SK-N-SH (cell line): ENCODE data around the gene TRAK1. TPM values are rescaled to one million over a fixed set of nuclear protein-coding genes. Genes with fewer than 3 reads are reported as not detected.

Source experiments
- CTCF ChIA-PET: fragments of 300-600, 350-600 bp; formaldehyde crosslinking; extraction: SDS; loops from one replicate; lab custom pipeline; 2021; lab: Yijun Ruan, JAX
- POLR2A ChIA-PET: fragments of 350-600 bp; sonication (Branson Sonifier 250); formaldehyde crosslinking; extraction: SDS; loops from one replicate; lab custom pipeline; 2020; ENCODE audit warnings: antibody characterized with exemption, inconsistent platforms; lab: Yijun Ruan, JAX
- DNase-seq: peaks from one replicate; pipeline ENCODE4 v3.0.0; 2012
- H2AFZ ChIP-seq: fragments of 200-600 bp; sonication (generic); 2 replicates; pipeline ENCODE4 v1.8.1; 2016; ENCODE audit warnings: antibody characterized with exemption, mild to moderate bottlenecking, low read depth
- H3F3A ChIP-seq: fragments of 200-600 bp; sonication (generic); replicated peaks from 2 replicates; pipeline ENCODE3; 2016; ENCODE audit warnings: antibody characterized with exemption, mild to moderate bottlenecking; ENCODE audit not compliant: insufficient read depth
- H3K27ac ChIP-seq, 2 experiments: fragments of 200-500 bp in 1 of 2; fragments of 200-600 bp in 1 of 2; sonication (Bioruptor generic) in 1 of 2; sonication (generic), shearing (Covaris generic) in 1 of 2; 2 replicates each; pipeline versions ENCODE4 v1.5.1 to v1.6.1; 2014 to 2016; ENCODE audit warnings: low read depth in 2 of 2, inconsistent platforms in 1 of 2, low read length in 1 of 2, mild to moderate bottlenecking in 1 of 2, mixed read lengths in 1 of 2
- H3K27me3 ChIP-seq: fragments of 200-600 bp; sonication (generic), shearing (Covaris generic); 2 replicates; pipeline ENCODE4 v1.6.1; 2016; ENCODE audit warnings: mixed run types; ENCODE audit not compliant: insufficient read depth
- H3K36me3 ChIP-seq, 2 experiments: fragments of 200-500 bp in 1 of 2; fragments of 200-600 bp in 1 of 2; sonication (Bioruptor generic) in 1 of 2; sonication (generic) in 1 of 2; replicated peaks in 1 of 2; 2 replicates each; pipeline versions ENCODE3 to v1.5.1; 2014 to 2016; ENCODE audit warnings: low read length in 1 of 2, mild to moderate bottlenecking in 1 of 2; ENCODE audit not compliant: insufficient read depth in 2 of 2, control insufficient read depth in 1 of 2
- H3K4me1 ChIP-seq, 2 experiments: fragments of 200-500 bp in 1 of 2; fragments of 200-600 bp in 1 of 2; sonication (Bioruptor generic) in 1 of 2; sonication (generic), shearing (Covaris generic) in 1 of 2; 2 replicates each; pipeline versions ENCODE4 v1.5.1 to v1.6.1; 2014 to 2016; ENCODE audit warnings: low read depth in 1 of 2, low read length in 1 of 2, mixed run types in 1 of 2; ENCODE audit not compliant: insufficient read depth in 2 of 2, control insufficient read depth in 1 of 2
- H3K4me2 ChIP-seq: fragments of 200-600 bp; sonication (generic), shearing (Covaris generic); 2 replicates; pipeline ENCODE4 v1.6.1; 2017; ENCODE audit warnings: mixed run types
- H3K4me3 ChIP-seq, 2 experiments: fragments of 200-500 bp in 1 of 2; fragments of 200-600 bp in 1 of 2; sonication (Bioruptor generic) in 1 of 2; sonication (generic), shearing (Covaris generic) in 1 of 2; 2 replicates each; pipeline versions ENCODE4 v1.5.1 to v1.8.1; 2014 to 2016; ENCODE audit warnings: low read depth in 2 of 2, inconsistent platforms in 1 of 2, low read length in 1 of 2, mild to moderate bottlenecking in 1 of 2, mixed read lengths in 1 of 2, moderate library complexity in 1 of 2
- H3K79me2 ChIP-seq: fragments of 200-600 bp; sonication (generic); 2 replicates; pipeline ENCODE4 v1.8.1; 2017; ENCODE audit warnings: mild to moderate bottlenecking; ENCODE audit not compliant: insufficient read depth
- H3K9ac ChIP-seq: fragments of 200-600 bp; sonication (generic); 2 replicates; pipeline ENCODE4 v1.6.1; 2017; ENCODE audit warnings: mixed run types
- H3K9me2 ChIP-seq: fragments of 200-600 bp; sonication (generic); 2 replicates; pipeline ENCODE4 v1.6.1; 2017; ENCODE audit warnings: mixed run types
- H3K9me3 ChIP-seq: fragments of 200-600 bp; sonication (generic); 2 replicates; pipeline ENCODE4 v1.6.1; 2017; ENCODE audit warnings: mixed run types, mild to moderate bottlenecking, moderate library complexity
- H4K20me1 ChIP-seq: fragments of 200-600 bp; sonication (generic); 2 replicates; pipeline ENCODE4 v1.6.1; 2017; ENCODE audit warnings: mild to moderate bottlenecking, mixed run types; ENCODE audit not compliant: insufficient read depth
- ELF1 ChIP-seq: IDR thresholded peaks from 2 replicates; pipeline ENCODE4 v1.4.0; 2012
- FOXM1 ChIP-seq: IDR thresholded peaks from 2 replicates; pipeline ENCODE4 v1.4.0; 2012; ENCODE audit warnings: low read depth, mild to moderate bottlenecking
- GATA2 ChIP-seq: sonication (generic); formaldehyde crosslinking; IDR thresholded peaks from 2 replicates; pipeline ENCODE4 v1.5.0; 2020; ENCODE audit warnings: mild to moderate bottlenecking, missing genetic modification reagents
- JUND ChIP-seq: IDR thresholded peaks from 2 replicates; pipeline ENCODE4 v1.4.0; 2012
- NFIC ChIP-seq: IDR thresholded peaks from 2 replicates; pipeline ENCODE4 v1.4.0; 2012; ENCODE audit warnings: borderline replicate concordance
- NRF1 ChIP-seq: IDR thresholded peaks from 2 replicates; pipeline ENCODE4 v1.6.1; 2012; ENCODE audit warnings: low read depth, mild to moderate bottlenecking, low read length
- RCOR1 ChIP-seq: fragments of 150-350 bp; IDR thresholded peaks from 2 replicates; pipeline ENCODE4 v1.6.1; 2017; ENCODE audit warnings: antibody characterized with exemption, low read length
- SIN3A ChIP-seq: IDR thresholded peaks from 2 replicates; pipeline ENCODE4 v1.6.1; 2012; ENCODE audit warnings: low read depth, mild to moderate bottlenecking, low read length, moderate library complexity, borderline replicate concordance
- SMC3 ChIP-seq: IDR thresholded peaks from 2 replicates; pipeline ENCODE4 v1.6.1; 2012; ENCODE audit warnings: low read depth, low read length, improper control_type of control experiment
- WGBS: methylation state at CpG from one replicate; pipeline ENCODE4 v1.1.6; 2017; ENCODE audit warnings: low lambda C conversion rate; 5-methylcytosine and 5-hydroxymethylcytosine counted together
- polyA plus RNA-seq, 3 experiments: library from polyadenylated mRNA; depleted of rRNA; stranded (reverse); fragments of >200 nt; gene quantifications; 2 replicates each; pipeline ENCODE4 v1.2.3, GENCODE V29; 2012
- TF ChIP-seq, protein P1 (sequence below): fragments of 150-350 bp; IDR thresholded peaks from 2 replicates; pipeline ENCODE4 v1.6.1; 2017; ENCODE audit warnings: antibody characterized with exemption, low read length, low read depth, borderline replicate concordance
- TF ChIP-seq, protein P2 (sequence below): IDR thresholded peaks from 2 replicates; pipeline ENCODE4 v1.4.0; 2012; ENCODE audit warnings: low read depth, borderline replicate concordance
- TF ChIP-seq, protein P3 (sequence below): fragments of 150-350 bp; IDR thresholded peaks from 2 replicates; pipeline ENCODE4 v1.6.1; 2016; ENCODE audit warnings: mild to moderate bottlenecking, low read depth, low read length
- TF ChIP-seq, protein P4 (sequence below): IDR thresholded peaks from 2 replicates; pipeline ENCODE4 v1.4.0; 2012; ENCODE audit warnings: low read depth
- TF ChIP-seq, protein P5 (sequence below): fragments of 200-600 bp; sonication (generic); IDR thresholded peaks from 2 replicates; pipeline ENCODE4 v1.6.1; 2017; ENCODE audit warnings: antibody characterized with exemption, mild to moderate bottlenecking, moderate library complexity

TRAK1 gene
- polyA plus RNA-seq, 1 of the 3 experiments (the other 2 are of a cell fraction), result 12.5 TPM

DNA sequence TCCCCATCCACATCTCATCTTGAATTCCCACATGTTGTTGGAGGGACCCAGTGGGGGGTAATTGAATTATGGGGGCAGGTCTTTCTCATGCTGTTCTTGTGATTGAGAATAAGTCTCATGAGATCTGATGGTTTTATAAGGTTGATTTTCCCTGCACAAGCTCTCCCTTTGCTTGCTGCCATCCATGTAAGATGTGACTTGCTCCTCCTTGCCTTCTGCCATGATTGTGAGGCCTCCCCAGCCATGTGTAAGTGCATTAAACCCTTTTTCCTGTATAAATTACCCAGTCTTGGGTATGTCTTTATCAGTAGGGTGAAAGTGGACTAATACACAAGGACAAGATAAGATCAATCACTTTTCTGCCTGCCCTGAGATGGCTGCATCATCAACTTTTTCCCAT is 180.6 kb downstream of the TRAK1 start:
- H3K79me2 ChIP-seq, result no peaks in the 10 kb centered on the region
- no peak overlapping the region for H2AFZ ChIP-seq
- H3K9me3 ChIP-seq, result no peaks in the 10 kb centered on the region
- ChIA-PET CTCF (interaction anchor here (0.7 to 2.6 kb wide), 2 partner anchors 24 to 172 kb away, joined by 3 to 10 read pairs; no protein-coding TSS in a partner anchor), POLR2A (no interaction called here)
- H3K27ac ChIP-seq, result no peak overlapping the region
- no peaks in the 10 kb centered on the region for H3K36me3 ChIP-seq
- no peak overlapping the region for H3K4me3 ChIP-seq
- TF ChIP-seq ELF1 (no peak), RCOR1 (no peak), SMC3 (no peak)
- TF ChIP-seq, protein P1, sequence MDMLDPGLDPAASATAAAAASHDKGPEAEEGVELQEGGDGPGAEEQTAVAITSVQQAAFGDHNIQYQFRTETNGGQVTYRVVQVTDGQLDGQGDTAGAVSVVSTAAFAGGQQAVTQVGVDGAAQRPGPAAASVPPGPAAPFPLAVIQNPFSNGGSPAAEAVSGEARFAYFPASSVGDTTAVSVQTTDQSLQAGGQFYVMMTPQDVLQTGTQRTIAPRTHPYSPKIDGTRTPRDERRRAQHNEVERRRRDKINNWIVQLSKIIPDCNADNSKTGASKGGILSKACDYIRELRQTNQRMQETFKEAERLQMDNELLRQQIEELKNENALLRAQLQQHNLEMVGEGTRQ, result no peak
- H3K9ac ChIP-seq, result no peak overlapping the region
- no peaks in the 10 kb centered on the region for H3F3A ChIP-seq
- no peaks in the 10 kb centered on the region for H3K4me1 ChIP-seq
- H3K9me2 ChIP-seq, result no peaks in the 10 kb centered on the region
- no peak overlapping the region for H3K4me2 ChIP-seq
- H3K27me3 ChIP-seq, result peaks cover 16% of the 10 kb centered on the region
- DNase-seq, result no peak
- no peaks in the 10 kb centered on the region for H4K20me1 ChIP-seq

DNA sequence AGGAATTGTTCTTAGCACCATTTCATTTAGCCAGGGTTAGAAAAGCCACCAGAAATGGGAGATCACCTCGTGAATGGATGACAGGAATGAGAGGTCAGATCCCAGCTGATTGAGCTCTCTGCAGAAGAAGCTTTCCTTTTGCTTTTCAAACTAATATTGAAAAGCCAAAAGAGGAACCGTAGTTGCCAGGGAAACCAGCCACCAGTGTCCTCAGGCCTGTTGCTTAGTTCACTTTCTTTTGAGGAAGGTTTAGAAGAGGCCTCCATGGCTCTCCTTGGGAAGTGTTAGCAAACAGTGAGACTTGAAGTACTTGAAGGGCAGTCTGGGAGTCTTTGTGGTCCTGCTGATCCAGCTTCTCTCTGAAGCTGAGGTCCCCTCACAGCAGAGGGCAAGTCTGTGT is 182.2 kb downstream of the TRAK1 start:
- H3F3A ChIP-seq, result no peaks in the 10 kb centered on the region
- H3K9me2 ChIP-seq, result no peaks in the 10 kb centered on the region
- ChIA-PET POLR2A (no interaction called here), CTCF (interaction anchor here (1.0 to 2.6 kb wide), 4 partner anchors 11 to 274 kb away, joined by 3 to 10 read pairs (median 4); no protein-coding TSS in a partner anchor)
- no peaks in the 10 kb centered on the region for H3K36me3 ChIP-seq
- no peak overlapping the region for H2AFZ ChIP-seq
- no peaks in the 10 kb centered on the region for H3K9me3 ChIP-seq
- no peaks in the 10 kb centered on the region for H4K20me1 ChIP-seq
- WGBS, result 12% methylated on average over 2 of the region's 2 CpGs
- H3K4me3 ChIP-seq, result no peak overlapping the region
- no peak overlapping the region for H3K9ac ChIP-seq
- TF ChIP-seq FOXM1, result no peak
- TF ChIP-seq NRF1, result no peak
- TF ChIP-seq, protein P2, sequence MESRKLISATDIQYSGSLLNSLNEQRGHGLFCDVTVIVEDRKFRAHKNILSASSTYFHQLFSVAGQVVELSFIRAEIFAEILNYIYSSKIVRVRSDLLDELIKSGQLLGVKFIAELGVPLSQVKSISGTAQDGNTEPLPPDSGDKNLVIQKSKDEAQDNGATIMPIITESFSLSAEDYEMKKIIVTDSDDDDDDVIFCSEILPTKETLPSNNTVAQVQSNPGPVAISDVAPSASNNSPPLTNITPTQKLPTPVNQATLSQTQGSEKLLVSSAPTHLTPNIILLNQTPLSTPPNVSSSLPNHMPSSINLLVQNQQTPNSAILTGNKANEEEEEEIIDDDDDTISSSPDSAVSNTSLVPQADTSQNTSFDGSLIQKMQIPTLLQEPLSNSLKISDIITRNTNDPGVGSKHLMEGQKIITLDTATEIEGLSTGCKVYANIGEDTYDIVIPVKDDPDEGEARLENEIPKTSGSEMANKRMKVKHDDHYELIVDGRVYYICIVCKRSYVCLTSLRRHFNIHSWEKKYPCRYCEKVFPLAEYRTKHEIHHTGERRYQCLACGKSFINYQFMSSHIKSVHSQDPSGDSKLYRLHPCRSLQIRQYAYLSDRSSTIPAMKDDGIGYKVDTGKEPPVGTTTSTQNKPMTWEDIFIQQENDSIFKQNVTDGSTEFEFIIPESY, result no peak
- TF ChIP-seq NFIC, result no peak
- no peaks in the 10 kb centered on the region for H3K79me2 ChIP-seq
- H3K27me3 ChIP-seq, result 0 out of 2 replicates have a peak, but pooled peaks cover under 1% of the 10 kb centered on the region
- no peak overlapping the region for H3K27ac ChIP-seq
- H3K4me2 ChIP-seq, result no peak overlapping the region
- no peak for DNase-seq
- peaks cover 0 to 8% of the 10 kb centered on the region in 2 experiments; a peak in 1 of 4 replicates for H3K4me1 ChIP-seq

DNA sequence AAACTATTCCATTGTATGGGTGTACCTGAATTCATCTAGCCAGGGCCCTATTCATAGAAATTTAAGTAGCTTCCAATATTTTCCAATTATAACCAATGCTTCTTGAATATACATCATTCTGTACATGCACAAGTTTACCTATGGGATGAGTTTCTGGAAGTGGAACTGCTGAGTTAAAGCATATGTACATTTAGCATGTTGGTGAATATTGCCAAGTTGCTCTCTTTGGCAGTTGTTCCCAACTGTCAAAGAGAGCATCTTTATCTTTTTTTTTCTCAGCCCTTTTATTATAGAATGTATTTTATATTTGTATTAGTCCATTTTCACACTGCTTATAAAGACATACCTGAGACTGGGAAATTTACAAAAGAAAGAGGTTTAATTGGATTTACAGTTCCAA is 183.1 kb downstream of the TRAK1 start:
- H3K79me2 ChIP-seq, result no peaks in the 10 kb centered on the region
- H3K9me3 ChIP-seq, result no peaks in the 10 kb centered on the region
- no peaks in the 10 kb centered on the region for H3K27me3 ChIP-seq
- no peak overlapping the region for H3K9ac ChIP-seq
- DNase-seq, result no peak
- peaks cover 0 to 8% of the 10 kb centered on the region in 2 experiments; a peak in 1 of 4 replicates for H3K4me1 ChIP-seq
- no peak overlapping the region for H3K4me3 ChIP-seq
- no peaks in the 10 kb centered on the region for H3K36me3 ChIP-seq
- no peaks in the 10 kb centered on the region for H3K9me2 ChIP-seq
- no peak overlapping the region for H3K4me2 ChIP-seq
- ChIA-PET POLR2A (no interaction called here), CTCF (no interaction called here)
- H3K27ac ChIP-seq, result no peak overlapping the region
- H2AFZ ChIP-seq, result no peak overlapping the region
- no peaks in the 10 kb centered on the region for H4K20me1 ChIP-seq
- H3F3A ChIP-seq, result no peaks in the 10 kb centered on the region
- TF ChIP-seq, protein P3, sequence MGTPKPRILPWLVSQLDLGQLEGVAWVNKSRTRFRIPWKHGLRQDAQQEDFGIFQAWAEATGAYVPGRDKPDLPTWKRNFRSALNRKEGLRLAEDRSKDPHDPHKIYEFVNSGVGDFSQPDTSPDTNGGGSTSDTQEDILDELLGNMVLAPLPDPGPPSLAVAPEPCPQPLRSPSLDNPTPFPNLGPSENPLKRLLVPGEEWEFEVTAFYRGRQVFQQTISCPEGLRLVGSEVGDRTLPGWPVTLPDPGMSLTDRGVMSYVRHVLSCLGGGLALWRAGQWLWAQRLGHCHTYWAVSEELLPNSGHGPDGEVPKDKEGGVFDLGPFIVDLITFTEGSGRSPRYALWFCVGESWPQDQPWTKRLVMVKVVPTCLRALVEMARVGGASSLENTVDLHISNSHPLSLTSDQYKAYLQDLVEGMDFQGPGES, result no peak
- TF ChIP-seq RCOR1, result no peak
- TF ChIP-seq JUND, result no peak
- no peak for TF ChIP-seq SIN3A
- no peak for TF ChIP-seq GATA2 (CRISPR knock-in tag)
- TF ChIP-seq NRF1, result no peak
- TF ChIP-seq, protein P4, sequence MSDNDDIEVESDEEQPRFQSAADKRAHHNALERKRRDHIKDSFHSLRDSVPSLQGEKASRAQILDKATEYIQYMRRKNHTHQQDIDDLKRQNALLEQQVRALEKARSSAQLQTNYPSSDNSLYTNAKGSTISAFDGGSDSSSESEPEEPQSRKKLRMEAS, result no peak
- TF ChIP-seq, protein P2, result no peak
- TF ChIP-seq, protein P5, sequence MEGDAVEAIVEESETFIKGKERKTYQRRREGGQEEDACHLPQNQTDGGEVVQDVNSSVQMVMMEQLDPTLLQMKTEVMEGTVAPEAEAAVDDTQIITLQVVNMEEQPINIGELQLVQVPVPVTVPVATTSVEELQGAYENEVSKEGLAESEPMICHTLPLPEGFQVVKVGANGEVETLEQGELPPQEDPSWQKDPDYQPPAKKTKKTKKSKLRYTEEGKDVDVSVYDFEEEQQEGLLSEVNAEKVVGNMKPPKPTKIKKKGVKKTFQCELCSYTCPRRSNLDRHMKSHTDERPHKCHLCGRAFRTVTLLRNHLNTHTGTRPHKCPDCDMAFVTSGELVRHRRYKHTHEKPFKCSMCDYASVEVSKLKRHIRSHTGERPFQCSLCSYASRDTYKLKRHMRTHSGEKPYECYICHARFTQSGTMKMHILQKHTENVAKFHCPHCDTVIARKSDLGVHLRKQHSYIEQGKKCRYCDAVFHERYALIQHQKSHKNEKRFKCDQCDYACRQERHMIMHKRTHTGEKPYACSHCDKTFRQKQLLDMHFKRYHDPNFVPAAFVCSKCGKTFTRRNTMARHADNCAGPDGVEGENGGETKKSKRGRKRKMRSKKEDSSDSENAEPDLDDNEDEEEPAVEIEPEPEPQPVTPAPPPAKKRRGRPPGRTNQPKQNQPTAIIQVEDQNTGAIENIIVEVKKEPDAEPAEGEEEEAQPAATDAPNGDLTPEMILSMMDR, result no peak
